Astrocyte of the spinal cord (primary cell): ENCODE measurements around the gene GRM7.

Experiments
- DNase-seq: peaks from one replicate; pipeline ENCODE4 v3.0.0; 2011; ENCODE audit warnings: low read depth, low spot score
- H3K4me3 ChIP-seq: 2 replicates; pipeline ENCODE4 v1.5.1; 2011; ENCODE audit warnings: low read depth, mild to moderate bottlenecking, low read length, moderate library complexity
- CTCF ChIP-seq: IDR thresholded peaks from 2 replicates; pipeline ENCODE4 v1.5.1; 2012; ENCODE audit warnings: low read depth, mild to moderate bottlenecking, low read length, inconsistent platforms
- in situ Hi-C: cut with HindIII; loops from 2 replicates; pipeline ENCODE4 v1.10.0; 2017; ENCODE audit warnings: low sequenced_read_pairs

GRM7 gene

GRCh38 chr3:7546253-7546652 is 685.3 kb downstream of the GRM7 start:
- in situ Hi-C loops, result no loop called here
- peak; percentile 15 for TF ChIP-seq CTCF
- peak; percentile 44 for DNase-seq
- H3K4me3 ChIP-seq, result no peak overlapping the region

GRCh38 chr3:7547826-7548225 is 686.9 kb downstream of the GRM7 start:
- TF ChIP-seq CTCF, result no peak
- no peak for DNase-seq
- no peak overlapping the region for H3K4me3 ChIP-seq
- in situ Hi-C loops, result no loop called here

GRCh38 chr3:7562892-7563291 is 702.0 kb downstream of the GRM7 start:
- DNase-seq, result no peak
- no peak overlapping the region for H3K4me3 ChIP-seq
- TF ChIP-seq CTCF, result no peak
- in situ Hi-C loops, result no loop called here

DNA sequence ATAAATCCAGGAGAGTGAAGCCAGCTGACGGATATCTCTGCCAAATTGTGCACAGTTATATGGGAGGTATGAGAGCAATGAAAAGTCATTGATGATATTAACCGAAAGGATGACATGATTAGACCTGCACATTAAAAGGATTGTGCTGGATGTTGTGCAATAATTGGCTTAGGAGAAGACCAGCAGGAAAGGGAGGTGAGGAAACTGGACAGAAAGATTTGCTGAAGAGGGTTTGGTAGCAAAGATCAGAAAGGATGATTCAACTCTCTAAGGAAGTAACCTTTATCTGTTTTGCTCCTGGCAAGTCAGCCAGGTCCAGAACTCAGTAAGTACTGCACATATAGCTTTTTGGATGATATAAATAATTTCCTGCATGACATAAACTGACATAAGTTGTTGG is 704.7 kb downstream of the GRM7 start:
- in situ Hi-C loops, result no loop called here
- TF ChIP-seq CTCF, result no peak
- H3K4me3 ChIP-seq, result no peak overlapping the region
- no peak for DNase-seq

GRCh38 chr3:7567160-7567559 is 706.2 kb downstream of the GRM7 start:
- in situ Hi-C loops, result no loop called here
- no peak for TF ChIP-seq CTCF
- DNase-seq, result no peak
- no peak overlapping the region for H3K4me3 ChIP-seq

DNA sequence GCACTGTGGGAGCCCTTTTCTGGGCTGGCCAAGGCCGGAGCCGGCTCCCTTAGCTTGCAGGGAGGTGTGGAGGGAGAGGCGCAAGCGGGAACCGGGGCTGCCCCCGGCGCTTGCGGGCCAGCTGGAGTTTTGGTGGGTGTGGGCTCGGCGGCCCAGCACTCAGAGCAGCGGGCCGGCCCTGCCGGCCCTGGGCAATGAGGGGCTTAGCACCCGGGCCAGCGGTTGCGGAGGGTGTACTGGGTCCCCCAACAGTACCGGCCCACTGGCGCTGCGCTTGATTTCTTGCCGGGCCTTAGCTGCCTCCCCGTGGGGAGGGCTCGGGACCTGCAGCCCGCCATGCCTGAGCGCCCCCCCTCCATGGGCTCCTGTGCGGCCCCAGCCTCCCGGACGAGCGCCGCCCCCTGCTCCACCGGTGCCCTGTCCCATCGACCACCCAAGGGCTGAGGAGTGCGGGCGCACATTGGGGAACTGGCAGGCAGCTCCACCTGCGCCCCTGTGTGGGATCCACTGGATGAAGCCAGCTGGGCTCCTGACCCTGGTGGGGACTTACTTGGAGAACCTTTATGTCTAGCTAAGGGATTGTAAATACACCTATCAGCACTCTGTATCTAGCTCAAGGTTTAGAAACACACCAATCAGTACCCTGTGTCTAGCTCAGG is 707.7 kb downstream of the GRM7 start:
- no peak for TF ChIP-seq CTCF
- no peak overlapping the region for H3K4me3 ChIP-seq
- no peak for DNase-seq
- in situ Hi-C loops, result no loop called here
